Amniotic epithelial cell (primary cell): ENCODE measurements around the gene RAP1GAP2.

Source experiments
- DNase-seq: peaks from one replicate; pipeline ENCODE4 v3.0.0-alpha.2; 2010; ENCODE audit warnings: low read depth

RAP1GAP2 gene

DNA sequence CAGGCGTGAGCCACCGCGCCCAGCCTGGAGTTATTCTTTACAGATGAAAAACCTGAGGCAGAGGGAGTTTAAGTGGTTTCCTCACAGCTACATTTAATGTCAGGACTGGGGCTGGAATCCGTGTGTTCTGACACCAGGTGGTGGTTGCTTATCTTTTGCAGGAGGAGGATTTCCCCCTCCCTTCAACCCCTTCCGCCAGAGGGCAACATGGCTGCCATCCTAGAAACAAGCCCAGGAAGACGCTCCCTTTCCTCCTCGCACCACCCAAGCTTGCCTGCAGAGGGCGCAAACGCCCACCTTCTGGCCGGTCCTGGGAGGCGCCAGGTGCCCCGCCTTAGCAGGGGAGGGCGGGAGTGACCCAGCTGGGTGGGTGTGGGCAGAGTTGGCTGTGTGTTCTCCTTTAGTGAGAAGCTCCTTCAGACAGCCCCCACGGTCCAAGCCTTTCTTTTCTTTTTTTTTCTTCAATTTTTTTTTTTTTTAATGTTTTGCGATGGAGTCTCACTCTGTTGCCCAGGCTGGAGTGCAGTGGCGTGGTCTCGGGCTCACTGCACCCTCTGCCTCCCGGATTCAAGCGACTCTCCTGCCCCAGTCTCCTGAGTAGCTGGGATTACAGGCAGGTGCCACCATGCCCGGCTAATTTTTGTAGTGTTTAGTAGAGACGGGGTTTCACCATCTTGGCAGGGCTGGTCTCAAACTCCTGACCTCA lies 9.9 kb upstream of the RAP1GAP2 start:
- peak; percentile 75 for DNase-seq

DNA sequence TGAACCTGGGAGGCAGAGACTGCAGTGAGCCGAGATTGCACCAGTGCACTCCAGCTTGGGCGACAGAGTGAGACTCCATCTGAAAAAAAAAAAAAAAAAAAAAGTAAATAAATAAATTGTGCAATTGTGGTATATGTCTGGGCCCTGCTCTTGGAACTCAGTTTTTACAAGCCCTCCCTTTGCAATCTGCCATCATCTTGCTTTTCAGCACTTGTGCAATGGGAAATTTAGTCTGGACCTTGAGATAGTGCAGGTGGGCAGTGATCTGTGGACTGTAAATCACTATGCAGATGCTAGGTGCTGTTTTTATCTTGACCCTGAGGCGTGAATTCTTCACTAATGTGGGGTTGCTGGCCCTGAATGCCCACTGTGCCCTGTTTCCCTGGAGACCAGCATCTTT lies 6.5 kb upstream of the RAP1GAP2 start:
- peak; percentile 5 for DNase-seq

DNA sequence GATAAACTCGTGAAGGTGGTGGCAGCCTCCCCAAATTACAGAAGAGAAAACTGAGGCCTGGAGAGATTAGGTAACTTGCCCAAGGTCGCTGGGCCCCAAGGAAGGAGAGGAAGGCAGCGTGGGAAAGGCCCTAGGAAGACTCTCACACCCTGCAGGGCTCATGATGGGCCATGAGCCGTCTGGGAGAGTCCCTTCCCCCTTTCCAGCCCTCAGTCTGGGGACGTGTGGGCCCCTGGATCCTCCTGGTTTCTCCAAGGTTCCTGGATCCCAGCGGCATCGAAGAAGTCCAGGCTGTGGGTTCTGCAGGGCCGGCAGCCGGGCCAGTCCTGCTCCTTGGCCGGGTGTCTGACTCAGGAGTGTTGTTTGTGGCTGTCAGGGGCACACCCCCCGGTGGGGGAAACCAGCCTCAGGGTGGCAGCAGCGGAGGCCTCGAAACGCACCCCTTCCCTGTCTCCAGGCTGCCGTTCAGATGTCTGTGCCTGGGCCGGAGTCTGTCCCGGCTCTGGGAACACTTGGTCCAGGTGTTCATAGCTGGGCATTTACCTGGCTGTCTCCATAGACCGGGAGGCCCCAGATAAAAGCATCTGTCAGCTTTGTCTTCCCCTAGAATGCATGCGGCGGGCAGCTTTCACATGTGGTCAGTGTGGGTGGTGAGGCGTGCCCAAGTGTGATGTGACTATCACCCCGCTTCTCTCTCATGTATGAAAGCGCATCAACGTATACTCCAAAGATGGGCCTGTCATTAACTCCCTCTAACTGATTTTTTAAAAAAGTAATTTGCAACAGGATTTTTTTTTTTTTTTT lies 3.7 kb upstream of the RAP1GAP2 start:
- no peak for DNase-seq

DNA sequence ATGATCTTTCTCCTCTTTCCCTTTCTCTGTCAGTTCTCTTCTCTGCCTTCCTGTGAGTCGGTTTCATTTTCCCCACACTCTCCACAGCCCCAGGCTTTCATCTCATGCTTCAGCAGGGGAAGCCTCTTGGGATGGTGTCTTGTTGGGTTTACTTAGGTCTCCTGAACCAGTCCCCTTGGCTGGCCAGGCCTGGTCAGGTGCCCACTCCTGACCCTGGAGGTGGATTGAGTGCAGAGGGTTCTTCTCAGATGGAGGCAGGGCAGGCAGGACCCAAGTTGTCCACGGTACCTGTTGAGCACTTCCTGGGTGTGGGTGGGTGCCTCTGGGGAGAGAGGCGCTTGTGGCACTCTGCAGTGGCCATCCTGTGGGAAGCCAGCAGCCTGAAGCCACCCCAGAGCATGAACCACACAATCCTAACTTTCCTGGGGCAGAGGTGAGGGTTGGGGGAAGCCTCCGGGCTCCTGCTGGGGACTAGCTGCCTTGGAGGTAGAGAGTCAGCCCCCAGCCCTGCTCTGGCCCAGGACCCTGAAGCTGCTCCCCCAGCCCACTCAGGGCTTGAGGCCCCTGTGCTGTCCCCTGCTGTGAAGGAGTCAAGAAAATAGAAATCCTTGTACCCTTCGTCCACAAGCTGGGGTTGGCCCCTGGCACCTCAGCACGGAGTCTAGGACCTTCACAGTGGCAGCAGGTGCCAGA lies 2.0 kb upstream of the RAP1GAP2 start:
- DNase-seq = no peak

DNA sequence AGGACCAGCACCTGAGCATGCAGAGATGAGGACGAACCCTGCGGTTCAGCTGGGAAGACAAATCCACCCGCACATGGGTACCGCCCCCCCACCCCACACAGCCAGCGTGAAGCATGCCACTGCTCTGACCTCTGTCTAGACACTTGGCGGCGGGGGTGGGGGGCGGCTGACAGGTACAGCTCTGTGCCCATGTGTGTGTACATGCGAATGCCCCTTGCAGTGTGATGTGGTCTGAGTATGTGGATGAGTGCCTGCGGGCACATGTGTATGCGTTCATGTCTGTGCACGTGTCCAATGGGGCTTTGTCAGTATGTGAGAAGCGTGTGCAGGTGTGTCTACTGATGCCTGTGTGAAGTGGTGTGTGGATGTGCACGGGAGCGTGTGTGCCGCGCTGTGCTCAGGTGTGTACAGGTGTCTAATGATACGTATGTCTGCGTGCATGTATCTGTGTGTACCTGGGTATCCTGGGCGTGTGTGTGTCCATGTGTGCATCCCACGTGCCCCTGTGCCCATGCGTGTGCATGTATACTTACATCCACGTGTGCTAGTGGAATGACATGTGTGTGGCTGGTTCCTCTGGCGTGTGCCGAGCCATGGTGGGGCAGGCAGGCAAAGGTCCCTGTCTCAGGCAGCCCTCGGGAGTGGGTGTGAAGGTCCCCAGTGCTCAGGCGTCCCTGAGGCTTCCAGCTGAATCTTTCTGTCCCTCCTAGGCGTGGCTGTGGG lies 636 bp upstream of the RAP1GAP2 start:
- DNase-seq = no peak

DNA sequence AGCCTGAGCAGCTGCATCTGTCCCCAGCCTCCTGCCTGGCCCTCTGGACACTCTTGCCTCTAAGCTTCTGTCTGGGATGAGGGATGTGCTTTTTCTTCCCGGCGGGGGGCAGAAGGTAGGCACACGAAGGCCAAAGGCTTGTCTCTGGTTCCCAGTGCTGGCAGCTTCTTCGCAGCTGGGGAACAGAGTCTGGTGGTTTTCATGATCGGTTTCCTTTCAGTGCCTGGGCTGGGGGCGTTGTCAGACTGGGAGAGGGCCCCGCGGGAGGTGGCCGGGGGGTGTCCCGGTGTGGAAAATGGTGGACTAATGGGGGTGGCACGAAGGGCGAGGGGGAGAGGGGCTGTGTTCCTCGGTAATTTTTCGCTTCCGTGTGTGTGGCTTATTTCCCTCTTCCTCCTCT lies 988 bp downstream of the RAP1GAP2 start:
- no peak for DNase-seq

DNA sequence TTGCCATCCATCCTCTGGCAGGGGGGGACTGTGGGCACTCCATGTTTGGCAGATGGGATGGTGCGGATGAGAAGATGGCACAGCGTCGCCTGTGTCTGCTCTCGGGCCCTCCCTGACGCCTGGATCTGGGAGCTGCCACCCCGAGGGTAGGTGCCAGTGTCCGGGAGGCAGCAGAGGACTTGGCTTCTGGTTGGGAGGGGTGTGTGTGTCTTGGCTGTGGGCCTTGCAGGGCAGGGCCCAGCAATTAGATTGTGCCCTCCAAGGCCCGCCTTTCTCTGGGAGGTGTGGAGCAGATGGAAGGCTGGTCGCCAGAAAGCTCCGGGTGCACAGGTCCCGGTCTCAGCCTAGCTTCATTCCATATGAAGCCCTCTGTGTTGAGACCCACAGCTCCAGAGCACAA lies 1.4 kb downstream of the RAP1GAP2 start:
- DNase-seq = no peak

DNA sequence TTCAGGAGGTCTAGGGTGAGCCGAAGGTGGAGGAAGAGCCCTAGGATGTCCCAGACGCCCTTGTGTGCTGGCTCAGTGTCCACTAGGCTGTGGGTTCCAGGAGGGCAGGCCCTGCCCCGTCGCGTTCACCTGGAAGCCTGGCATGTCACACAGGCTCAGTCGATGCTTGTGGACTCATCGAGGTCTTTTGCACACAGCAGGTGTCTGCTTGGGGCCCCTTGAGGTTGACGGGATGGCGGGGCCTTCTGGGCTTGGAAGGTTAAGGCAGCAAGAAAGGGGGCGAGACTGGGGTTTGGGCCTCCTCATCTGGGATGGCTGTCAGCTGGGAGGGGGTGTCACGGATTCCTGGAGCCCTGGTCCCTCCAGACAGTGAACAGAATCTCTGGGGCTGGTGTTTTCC lies 1.9 kb downstream of the RAP1GAP2 start:
- DNase-seq = no peak

DNA sequence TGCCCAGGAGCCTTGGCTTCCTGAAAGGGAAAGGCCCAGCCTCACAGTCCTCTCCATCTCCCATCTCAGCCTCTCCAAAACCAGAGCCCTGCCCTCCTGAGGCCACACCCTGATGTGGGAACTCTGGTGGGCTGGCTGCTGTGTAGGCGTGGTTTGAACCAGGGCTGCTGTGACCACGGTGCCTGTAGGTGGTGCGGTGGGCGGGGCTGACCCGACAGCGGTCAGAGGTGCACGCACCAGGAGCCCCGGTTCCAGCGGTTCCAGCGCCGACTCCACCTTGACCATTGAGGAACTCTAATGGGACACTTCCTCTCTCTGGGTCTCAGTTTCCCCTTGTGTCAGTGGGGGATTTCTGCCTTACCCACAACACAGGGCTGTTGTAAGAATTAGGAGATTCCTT lies 2.4 kb downstream of the RAP1GAP2 start:
- DNase-seq = no peak

DNA sequence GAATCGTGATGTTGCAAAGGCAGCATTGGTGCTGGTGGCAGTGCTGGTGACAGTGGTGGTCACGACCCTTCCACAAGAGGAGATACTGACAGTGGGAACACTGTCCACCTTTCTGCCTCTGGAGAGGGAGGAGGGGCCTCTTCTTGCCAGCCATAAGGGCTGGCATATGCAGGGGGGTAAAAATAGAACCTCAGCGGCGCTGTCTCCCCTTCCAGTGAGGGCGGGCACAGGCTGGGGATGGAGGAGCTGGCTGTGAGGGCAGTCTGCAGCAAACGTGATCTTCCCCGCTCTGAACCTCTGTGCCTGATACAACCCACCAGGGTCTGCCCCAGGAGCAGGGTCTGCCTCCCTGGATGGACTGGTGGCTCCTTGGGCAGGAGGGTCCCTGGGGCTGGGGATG lies 3.4 kb downstream of the RAP1GAP2 start:
- DNase-seq = no peak

DNA sequence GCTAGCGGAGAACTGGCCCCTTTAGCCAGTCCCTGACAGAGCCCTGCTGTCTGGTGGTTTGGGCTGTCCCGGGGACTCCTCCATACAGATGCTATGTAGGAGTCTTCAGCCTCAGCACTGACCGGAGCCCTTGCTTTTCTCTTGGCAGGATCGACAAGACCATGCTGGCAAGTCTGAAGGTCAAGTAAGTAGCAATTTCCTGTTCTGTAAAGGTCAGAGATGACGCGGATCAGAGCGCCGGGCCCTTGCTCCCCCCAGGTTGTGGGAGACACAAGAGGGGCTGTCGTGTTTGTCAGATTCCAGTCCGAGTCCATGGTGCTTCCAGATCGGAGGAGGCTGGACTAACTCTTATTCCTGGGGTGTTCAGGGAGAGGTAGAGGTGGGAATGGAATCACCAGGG lies 4.1 kb downstream of the RAP1GAP2 start:
- no peak for DNase-seq

DNA sequence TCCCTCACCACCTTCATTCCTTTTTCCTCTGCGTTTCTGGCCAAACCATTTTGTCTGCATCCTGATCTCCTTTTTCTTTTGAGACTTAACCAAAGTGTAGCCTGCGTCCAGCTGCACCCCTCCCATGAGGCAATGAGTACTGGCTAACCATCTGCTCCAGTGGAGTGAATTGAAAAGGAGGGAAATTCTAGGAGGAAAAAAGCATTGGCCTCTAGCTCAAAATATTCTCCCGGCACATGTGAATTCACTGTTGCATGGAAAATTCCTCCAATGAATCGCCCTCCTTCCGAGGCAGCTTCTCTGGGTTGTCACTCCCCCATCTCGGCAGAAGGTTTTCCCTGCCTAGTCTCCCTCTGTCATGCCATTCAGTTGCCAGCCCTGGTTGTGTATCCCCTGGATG lies 5.6 kb downstream of the RAP1GAP2 start:
- DNase-seq = no peak

DNA sequence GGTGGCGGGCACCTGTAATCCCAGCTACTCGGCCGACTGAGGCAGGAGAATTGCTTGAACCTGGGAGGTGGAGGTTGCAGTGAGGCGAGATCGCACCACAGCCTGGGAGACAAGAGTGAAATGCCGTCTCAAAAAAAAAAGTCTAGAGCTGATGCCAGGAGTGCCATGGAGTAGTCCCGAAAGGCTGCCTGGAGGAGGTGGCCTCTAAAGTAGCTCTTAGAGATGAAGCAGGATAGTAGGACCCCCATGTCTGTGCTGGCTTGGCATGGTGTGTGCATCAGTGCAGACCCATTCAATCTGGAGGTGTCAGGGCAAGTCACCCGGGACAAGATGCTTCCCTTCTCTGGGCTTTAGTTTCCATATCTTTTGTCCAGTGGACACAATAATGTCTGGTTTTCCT lies 6.3 kb downstream of the RAP1GAP2 start:
- no peak for DNase-seq

DNA sequence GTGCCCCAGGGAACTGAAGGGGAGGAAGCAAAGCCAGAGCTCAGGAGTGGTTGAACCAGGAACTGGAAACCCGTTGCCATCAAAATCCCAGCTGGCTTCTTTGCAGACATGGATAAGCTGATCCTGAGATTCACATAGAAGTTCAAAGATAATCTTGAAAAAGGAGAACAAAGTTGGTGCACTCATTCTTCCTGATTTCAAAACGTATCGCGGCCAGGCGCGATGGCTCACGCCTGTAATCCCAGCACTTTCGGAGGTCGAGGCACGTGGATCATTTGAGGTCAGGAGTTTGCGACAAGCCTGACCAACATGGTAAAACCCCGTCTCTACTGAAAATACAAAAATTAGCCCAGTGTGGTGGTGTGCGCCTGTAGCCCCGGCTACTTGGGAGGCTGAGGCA lies 7.1 kb downstream of the RAP1GAP2 start:
- no peak for DNase-seq

DNA sequence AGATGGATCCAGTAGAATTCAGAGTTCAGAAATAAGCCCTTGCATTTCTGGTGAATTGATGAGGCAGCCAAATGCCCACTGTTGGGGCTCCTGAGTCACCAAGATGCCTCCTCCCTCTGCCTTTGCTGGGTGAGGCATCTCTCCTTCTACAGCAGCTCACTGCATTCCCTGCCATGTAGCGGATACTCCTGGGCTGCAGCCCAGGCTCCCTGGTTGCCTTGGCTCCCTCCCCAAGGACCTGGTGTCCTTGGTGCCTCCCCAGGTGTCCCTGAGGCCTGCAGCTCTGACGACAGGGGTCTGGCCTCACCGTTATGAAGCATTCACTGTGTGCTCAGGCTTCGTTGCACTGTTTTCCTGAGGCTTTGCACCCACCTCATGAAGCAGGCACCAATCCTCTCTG lies 7.7 kb downstream of the RAP1GAP2 start:
- DNase-seq = no peak

DNA sequence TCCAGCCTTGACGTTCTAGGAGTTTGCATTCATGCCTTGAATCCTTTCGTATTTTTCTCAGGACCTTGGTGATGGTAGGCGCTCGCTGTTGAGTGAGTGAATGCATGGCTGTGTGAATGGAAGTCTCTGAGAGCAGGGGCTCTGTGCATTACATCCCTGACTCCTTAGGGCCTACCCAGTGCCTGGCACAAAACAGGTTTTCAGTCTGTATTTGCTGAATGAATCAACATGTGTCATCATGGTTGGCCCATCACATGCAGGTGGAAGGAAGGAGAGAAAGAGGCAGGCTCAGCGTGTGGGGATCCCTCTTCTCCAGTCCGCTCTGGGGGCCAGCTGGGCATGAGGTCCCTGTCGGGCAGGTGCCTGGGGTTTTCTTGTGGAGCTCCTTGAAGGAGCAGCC lies 8.7 kb downstream of the RAP1GAP2 start:
- DNase-seq = no peak

DNA sequence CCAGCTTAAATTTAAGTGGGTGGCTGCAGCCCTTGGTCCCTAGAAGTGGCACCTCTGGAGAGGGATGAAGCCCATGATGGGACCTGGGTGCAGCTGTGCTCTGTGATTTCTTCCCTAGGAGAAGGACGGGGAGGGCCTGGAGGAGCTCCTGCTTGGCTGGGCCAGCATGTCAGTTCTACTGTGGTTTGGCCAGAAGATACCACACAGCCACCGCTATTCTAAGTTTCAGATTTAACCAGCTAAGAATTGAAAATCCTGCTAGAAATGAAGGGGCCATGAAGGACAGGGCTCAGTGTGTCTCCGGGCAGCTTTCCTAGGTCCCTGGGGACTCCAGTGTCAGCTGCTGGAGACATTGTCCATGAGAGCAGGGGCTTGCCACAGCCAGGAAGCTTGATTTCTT lies 9.7 kb downstream of the RAP1GAP2 start:
- no peak for DNase-seq

DNA sequence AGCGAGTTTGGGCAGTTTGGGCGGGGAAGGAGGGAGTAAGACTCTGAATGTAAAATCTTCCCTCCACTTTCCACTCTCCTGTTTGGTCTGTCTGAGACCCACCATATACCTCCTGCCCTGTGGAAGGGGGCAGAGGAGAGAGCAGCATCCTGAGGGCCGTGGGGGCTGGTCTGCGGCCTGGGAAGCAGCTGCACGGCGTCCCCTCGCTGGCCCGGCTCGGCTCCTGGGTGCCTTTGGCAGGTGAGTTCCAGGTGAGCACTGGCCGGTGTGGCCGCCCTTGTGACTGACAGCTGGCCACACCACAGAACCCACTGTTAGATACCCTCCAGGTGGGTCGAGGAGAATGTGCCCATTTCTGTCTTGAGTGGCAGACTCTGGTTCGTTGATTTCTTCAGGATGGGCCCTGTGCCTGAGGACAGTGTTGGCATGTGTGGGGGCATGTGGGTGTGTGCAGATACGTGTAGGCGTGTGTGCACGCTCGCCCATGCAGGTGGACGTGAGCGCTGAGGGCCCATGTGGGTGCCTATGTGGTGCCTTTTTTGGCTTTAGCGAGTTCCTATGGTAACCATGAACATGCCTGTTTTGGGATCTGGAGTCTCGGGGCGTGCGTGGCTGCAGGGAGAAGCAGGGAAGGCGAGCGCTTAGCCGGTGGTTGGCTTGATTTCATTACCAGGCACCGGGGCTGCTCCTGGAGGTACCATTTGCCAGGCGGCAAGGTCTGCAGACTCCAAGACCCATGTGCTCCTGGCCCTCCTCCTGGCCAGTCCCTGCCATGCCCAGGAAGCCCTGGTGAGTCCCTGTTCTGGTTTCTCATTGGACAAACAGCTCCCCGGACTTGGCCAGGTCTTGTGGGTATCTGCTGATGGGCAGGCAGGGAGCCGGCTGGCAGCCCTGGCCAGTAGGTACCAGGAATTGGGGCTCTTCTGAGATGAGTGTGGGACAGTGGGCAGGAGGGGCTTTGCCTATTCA lies 12.4 kb downstream of the RAP1GAP2 start:
- no peak for DNase-seq

DNA sequence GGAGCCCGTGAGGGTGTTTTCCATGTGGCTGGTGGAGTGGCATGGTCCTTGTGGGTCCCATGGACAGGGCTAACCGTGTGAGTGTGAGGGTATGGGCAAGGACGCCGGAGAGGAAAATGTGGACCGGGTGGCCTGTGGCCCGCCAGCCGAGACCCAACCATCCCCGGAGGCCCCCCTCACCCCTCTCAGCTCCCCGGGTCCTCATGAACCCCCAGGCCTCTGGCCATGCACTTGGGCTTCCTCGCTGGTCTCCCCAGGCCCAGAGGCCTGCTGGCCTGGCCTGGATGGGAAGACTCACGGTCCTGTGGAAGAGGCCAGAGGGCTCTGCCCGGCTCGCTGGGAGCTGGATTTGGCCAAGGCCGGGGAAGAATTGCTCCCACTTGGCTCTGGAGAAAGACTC lies 13.1 kb downstream of the RAP1GAP2 start:
- DNase-seq = no peak

DNA sequence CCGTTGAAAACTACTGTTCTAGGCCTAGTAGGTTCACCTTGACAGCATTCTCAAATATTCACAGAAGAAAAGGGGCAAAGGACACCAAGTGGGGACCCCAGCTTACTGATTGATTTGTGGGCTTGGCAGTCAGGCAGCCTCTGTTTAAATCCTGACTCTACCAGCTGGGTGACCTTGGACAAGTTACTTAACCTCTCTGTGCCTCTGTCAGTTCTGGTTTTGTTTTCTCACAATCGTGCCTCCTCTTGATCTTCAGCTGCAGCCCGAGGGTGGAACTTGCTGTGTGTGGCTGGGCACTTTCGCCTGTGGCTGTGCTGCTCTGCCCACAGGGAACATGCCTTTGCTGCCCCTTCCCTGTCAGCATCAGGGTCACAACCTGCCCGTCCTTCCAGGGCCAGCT lies 17.8 kb downstream of the RAP1GAP2 start:
- DNase-seq = no peak
